Esophagus squamous epithelium (tissue), 4 donors: ENCODE data around the gene SMOC2.

Experiments
- CTCF ChIP-seq, 6 experiments: fragments of 450-650 bp in 4 of 6; fragments of 200-600 bp in 2 of 6; sonication (generic) in 2 of 6; IDR thresholded peaks; one replicate each; pipeline ENCODE4 v1.5.1; 2016 to 2019; ENCODE audit warnings: antibody characterized with exemption in 6 of 6, mild to moderate bottlenecking in 4 of 6, moderate library complexity in 4 of 6
- POLR2A ChIP-seq, 4 donors: fragments of 450-650 bp; IDR thresholded peaks; one replicate each; pipeline ENCODE4 v1.6.1; 2017; ENCODE audit warnings: antibody characterized with exemption in 4 of 4, mild to moderate bottlenecking in 4 of 4, moderate library complexity in 3 of 4

GRCh38 chr6:168414336-168415097, 26.5 kb upstream of the SMOC2 start:
- TF ChIP-seq POLR2A (IDR thresholded peaks at IDR 0.05) (no peak), CTCF (IDR thresholded peaks at IDR 0.05) (no peak)
